NT2/D1 (cell line): ENCODE data around the gene STX2.
A peak's percentile ranks its signal among the peaks of the same experiment; 100 is the strongest.

ENCODE experiments used
- DNase-seq: peaks from one replicate; pipeline ENCODE4 v3.0.0-alpha.2; 2011; ENCODE audit warnings: low read depth, low spot score
- H3K27me3 ChIP-seq: 2 replicates; pipeline ENCODE4 v1.6.0; 2011; ENCODE audit warnings: mild to moderate bottlenecking; ENCODE audit not compliant: insufficient read length, insufficient read depth
- H3K36me3 ChIP-seq: 2 replicates; pipeline ENCODE4 v1.6.1; 2011; ENCODE audit warnings: mild to moderate bottlenecking, low read length, mixed read lengths; ENCODE audit not compliant: insufficient read depth, insufficient read length
- H3K4me1 ChIP-seq: 2 replicates; pipeline ENCODE4 v1.5.1; 2011; ENCODE audit not compliant: insufficient read depth, insufficient read length
- H3K4me3 ChIP-seq: 2 replicates; pipeline ENCODE4 v1.5.1; 2011; ENCODE audit warnings: low read depth; ENCODE audit not compliant: insufficient read length
- H3K9ac ChIP-seq: 2 replicates; pipeline ENCODE4 v1.6.0; 2011; ENCODE audit warnings: low read depth; ENCODE audit not compliant: insufficient read length
- H3K9me3 ChIP-seq: 2 replicates; pipeline ENCODE4 v1.5.1; 2011; ENCODE audit warnings: mild to moderate bottlenecking, low read length; ENCODE audit not compliant: insufficient read depth
- SUZ12 ChIP-seq: IDR thresholded peaks from 2 replicates; pipeline ENCODE4 v1.6.1; 2011; ENCODE audit not compliant: insufficient read length, insufficient read depth; ENCODE audit errors: extremely low read depth
- YY1 ChIP-seq: IDR thresholded peaks from 2 replicates; pipeline ENCODE4 v1.6.1; 2011; ENCODE audit not compliant: insufficient read length, insufficient read depth
- ZNF274 ChIP-seq: IDR thresholded peaks from 2 replicates; pipeline ENCODE4 v1.6.1; 2011; ENCODE audit warnings: mild to moderate bottlenecking, low read depth, low read length

Gene STX2

GRCh38 chr12:130780880-130781575 is 58.0 kb downstream of the STX2 start:
- Histone ChIP-seq H3K9ac (no peak overlapping the region), H3K27me3 (peaks cover 21% of the 10 kb centered on the region), H3K4me3 (no peak overlapping the region), H3K9me3 (peaks cover 17% of the 10 kb centered on the region), H3K4me1 (peaks cover 11% of the 10 kb centered on the region), H3K36me3 (peaks cover 21% of the 10 kb centered on the region)
- no peak for DNase-seq
- no peak for TF ChIP-seq YY1
- TF ChIP-seq SUZ12 = no peak
- TF ChIP-seq ZNF274 = no peak

GRCh38 chr12:130780325-130780724 is 58.7 kb downstream of the STX2 start:
- no peak for TF ChIP-seq ZNF274
- Histone ChIP-seq H3K27me3 (peaks cover 21% of the 10 kb centered on the region), H3K36me3 (peaks cover 18% of the 10 kb centered on the region), H3K4me3 (no peak overlapping the region), H3K9me3 (peaks cover 13% of the 10 kb centered on the region), H3K9ac (no peak overlapping the region), H3K4me1 (peaks cover 11% of the 10 kb centered on the region)
- DNase-seq = no peak

GRCh38 chr12:130778776-130779175 is 60.3 kb downstream of the STX2 start:
- H3K27me3 ChIP-seq = peaks cover 21% of the 10 kb centered on the region
- DNase-seq = no peak
- H3K4me1 ChIP-seq = peaks cover 13% of the 10 kb centered on the region
- no peak overlapping the region for H3K4me3 ChIP-seq
- no peak overlapping the region for H3K9ac ChIP-seq
- peaks cover 16% of the 10 kb centered on the region for H3K36me3 ChIP-seq
- TF ChIP-seq ZNF274 = no peak
- no peaks in the 10 kb centered on the region for H3K9me3 ChIP-seq

GRCh38 chr12:130776857-130777339 is 62.2 kb downstream of the STX2 start:
- no peak for TF ChIP-seq YY1
- TF ChIP-seq SUZ12 = no peak
- TF ChIP-seq ZNF274 = no peak
- Histone ChIP-seq H3K4me1 (peaks cover 5% of the 10 kb centered on the region), H3K36me3 (peaks cover 14% of the 10 kb centered on the region), H3K4me3 (no peak overlapping the region), H3K27me3 (peaks cover 14% of the 10 kb centered on the region), H3K9ac (no peak overlapping the region), H3K9me3 (no peaks in the 10 kb centered on the region)
- no peak for DNase-seq

- peak; percentile 31 for TF ChIP-seq YY1
- TF ChIP-seq ZNF274 = no peak
- H3K4me1 ChIP-seq = peaks cover 5% of the 10 kb centered on the region
- DNase-seq = no peak
- H3K36me3 ChIP-seq = peaks cover 10% of the 10 kb centered on the region
- peak overlapping the region; percentile 22 for H3K4me3 ChIP-seq
- H3K9me3 ChIP-seq = no peaks in the 10 kb centered on the region
- peak overlapping the region; percentile 71 for H3K9ac ChIP-seq
- H3K27me3 ChIP-seq = peaks cover 14% of the 10 kb centered on the region
These were observed 62.8 kb downstream of the STX2 start for GRCh38 chr12:130775953-130776856.

- no peak for DNase-seq
- no peak for TF ChIP-seq SUZ12
- TF ChIP-seq ZNF274 = no peak
- no peak for TF ChIP-seq YY1
- Histone ChIP-seq H3K27me3 (no peaks in the 10 kb centered on the region), H3K9me3 (peaks cover 2% of the 10 kb centered on the region), H3K4me3 (no peak overlapping the region), H3K36me3 (no peaks in the 10 kb centered on the region), H3K4me1 (peaks cover 2% of the 10 kb centered on the region), H3K9ac (no peak overlapping the region)
These were observed 68.5 kb downstream of the STX2 start for GRCh38 chr12:130770413-130771028.

- Histone ChIP-seq H3K36me3 (peaks cover 3% of the 10 kb centered on the region), H3K9ac (no peak overlapping the region), H3K4me1 (no peaks in the 10 kb centered on the region), H3K4me3 (no peak overlapping the region), H3K27me3 (no peaks in the 10 kb centered on the region), H3K9me3 (peaks cover 19% of the 10 kb centered on the region)
- no peak for DNase-seq
- no peak for TF ChIP-seq YY1
- TF ChIP-seq ZNF274 = no peak
- no peak for TF ChIP-seq SUZ12
These were observed 70.9 kb downstream of the STX2 start for GRCh38 chr12:130768120-130768519.
